IPS-20b (cell line): ENCODE measurements around the gene BNC2.

ENCODE experiments used
- H3K27ac ChIP-seq: one replicate; pipeline ENCODE4 v1.5.1; 2013; ENCODE audit warnings: low read length
- H3K27me3 ChIP-seq: 2 replicates; pipeline ENCODE4 v1.6.1; 2013; ENCODE audit warnings: mild to moderate bottlenecking, low read length, inconsistent platforms; ENCODE audit not compliant: insufficient read depth
- H3K36me3 ChIP-seq: 2 replicates; pipeline ENCODE4 v1.6.1; 2013; ENCODE audit warnings: low read depth, mild to moderate bottlenecking, inconsistent platforms, low read length, moderate library complexity; ENCODE audit not compliant: insufficient read depth
- H3K4me1 ChIP-seq: 2 replicates; pipeline ENCODE4 v1.6.1; 2013; ENCODE audit warnings: mild to moderate bottlenecking, control low read depth, inconsistent platforms, low read length, moderate library complexity; ENCODE audit not compliant: insufficient read depth
- H3K4me3 ChIP-seq: 2 replicates; pipeline ENCODE4 v1.5.1; 2013; ENCODE audit warnings: mild to moderate bottlenecking, low read length, inconsistent platforms
- H3K9ac ChIP-seq: 2 replicates; pipeline ENCODE4 v1.6.1; 2013; ENCODE audit warnings: low read depth, mild to moderate bottlenecking, inconsistent platforms, low read length, moderate library complexity
- H3K9me3 ChIP-seq: 2 replicates; pipeline ENCODE4 v1.6.1; 2013; ENCODE audit warnings: mild to moderate bottlenecking, low read depth, low read length, inconsistent platforms; ENCODE audit not compliant: insufficient read depth

BNC2 gene

GRCh38 chr9:16704116-16705110, 166.1 kb downstream of the BNC2 start:
- Histone ChIP-seq H3K27ac (no peak overlapping the region), H3K4me1 (peaks cover 29% of the 10 kb centered on the region; the same call in 1 of the 2 replicates), H3K9me3 (no peaks in the 10 kb centered on the region), H3K9ac (peak overlapping the region; percentile 52; the same call in 1 of the 2 replicates), H3K36me3 (no peaks in the 10 kb centered on the region), H3K4me3 (peak overlapping the region; percentile 47), H3K27me3 (no peaks in the 10 kb centered on the region)

- Histone ChIP-seq H3K9ac (no peak overlapping the region), H3K27ac (no peak overlapping the region), H3K9me3 (no peaks in the 10 kb centered on the region), H3K36me3 (no peaks in the 10 kb centered on the region), H3K4me1 (peaks cover 16% of the 10 kb centered on the region; the same call in 1 of the 2 replicates), H3K4me3 (no peak overlapping the region), H3K27me3 (no peaks in the 10 kb centered on the region)
These were observed 169.1 kb downstream of the BNC2 start for GRCh38 chr9:16701347-16701746.

GRCh38 chr9:16693616-16694015, 176.9 kb downstream of the BNC2 start:
- H3K27ac ChIP-seq, result no peak overlapping the region
- H3K4me1 ChIP-seq, result peaks cover 28% of the 10 kb centered on the region
- no peak overlapping the region for H3K4me3 ChIP-seq
- no peaks in the 10 kb centered on the region for H3K9me3 ChIP-seq
- no peak overlapping the region for H3K9ac ChIP-seq
- no peaks in the 10 kb centered on the region for H3K27me3 ChIP-seq
- H3K36me3 ChIP-seq, result no peaks in the 10 kb centered on the region

GRCh38 chr9:16690628-16691027, 179.8 kb downstream of the BNC2 start:
- no peaks in the 10 kb centered on the region for H3K27me3 ChIP-seq
- peaks cover 30% of the 10 kb centered on the region for H3K4me1 ChIP-seq
- no peak overlapping the region for H3K9ac ChIP-seq
- no peak overlapping the region for H3K27ac ChIP-seq
- no peaks in the 10 kb centered on the region for H3K36me3 ChIP-seq
- no peaks in the 10 kb centered on the region for H3K9me3 ChIP-seq
- no peak overlapping the region for H3K4me3 ChIP-seq

GRCh38 chr9:16690205-16690604, 180.3 kb downstream of the BNC2 start:
- no peak overlapping the region for H3K4me3 ChIP-seq
- no peaks in the 10 kb centered on the region for H3K36me3 ChIP-seq
- H3K9me3 ChIP-seq, result no peaks in the 10 kb centered on the region
- peaks cover 30% of the 10 kb centered on the region for H3K4me1 ChIP-seq
- H3K27me3 ChIP-seq, result no peaks in the 10 kb centered on the region
- no peak overlapping the region for H3K9ac ChIP-seq
- no peak overlapping the region for H3K27ac ChIP-seq

- Histone ChIP-seq H3K27ac (no peak overlapping the region), H3K4me3 (no peak overlapping the region)
These were observed 181.0 kb downstream of the BNC2 start for GRCh38 chr9:16689351-16689938.

GRCh38 chr9:16688814-16689213, 181.7 kb downstream of the BNC2 start:
- no peaks in the 10 kb centered on the region for H3K36me3 ChIP-seq
- no peak overlapping the region for H3K27ac ChIP-seq
- no peak overlapping the region for H3K9ac ChIP-seq
- no peaks in the 10 kb centered on the region for H3K9me3 ChIP-seq
- no peaks in the 10 kb centered on the region for H3K27me3 ChIP-seq
- no peak overlapping the region for H3K4me3 ChIP-seq
- H3K4me1 ChIP-seq, result peaks cover 23% of the 10 kb centered on the region

More at GRCh38 chr9:16689351-16689938, 181.0 kb downstream of the BNC2 start:
- Histone ChIP-seq H3K4me1 (peaks cover 25% of the 10 kb centered on the region), H3K9ac (0 out of 2 replicates have a peak overlapping the region, but pooled peaks have one; percentile 12), H3K27me3 (no peaks in the 10 kb centered on the region), H3K36me3 (no peaks in the 10 kb centered on the region), H3K9me3 (no peaks in the 10 kb centered on the region)

GRCh38 chr9:16687678-16688369, 182.6 kb downstream of the BNC2 start:
- Histone ChIP-seq H3K27me3 (no peaks in the 10 kb centered on the region), H3K9ac (no peak overlapping the region), H3K27ac (no peak overlapping the region), H3K4me1 (peaks cover 15% of the 10 kb centered on the region), H3K36me3 (no peaks in the 10 kb centered on the region), H3K4me3 (no peak overlapping the region), H3K9me3 (no peaks in the 10 kb centered on the region)

GRCh38 chr9:16683326-16683725, 187.1 kb downstream of the BNC2 start:
- Histone ChIP-seq H3K27me3 (no peaks in the 10 kb centered on the region), H3K4me3 (no peak overlapping the region), H3K27ac (no peak overlapping the region)

GRCh38 chr9:16682273-16682672, 188.2 kb downstream of the BNC2 start:
- Histone ChIP-seq H3K9ac (no peak overlapping the region), H3K4me3 (no peak overlapping the region), H3K4me1 (peaks cover 5% of the 10 kb centered on the region; the same call in 1 of the 2 replicates), H3K9me3 (no peaks in the 10 kb centered on the region), H3K27ac (no peak overlapping the region), H3K27me3 (no peaks in the 10 kb centered on the region), H3K36me3 (no peaks in the 10 kb centered on the region)

More at GRCh38 chr9:16683326-16683725, 187.1 kb downstream of the BNC2 start:
- Histone ChIP-seq H3K36me3 (no peaks in the 10 kb centered on the region), H3K9ac (no peak overlapping the region), H3K4me1 (peaks cover 5% of the 10 kb centered on the region; the same call in 1 of the 2 replicates), H3K9me3 (no peaks in the 10 kb centered on the region)

GRCh38 chr9:16681652-16681987, 188.8 kb downstream of the BNC2 start:
- no peaks in the 10 kb centered on the region for H3K27me3 ChIP-seq
- H3K4me1 ChIP-seq, result peaks cover 5% of the 10 kb centered on the region; the same call in 1 of the 2 replicates
- no peaks in the 10 kb centered on the region for H3K9me3 ChIP-seq
- H3K4me3 ChIP-seq, result no peak overlapping the region
- no peak overlapping the region for H3K27ac ChIP-seq
- no peaks in the 10 kb centered on the region for H3K36me3 ChIP-seq
- no peak overlapping the region for H3K9ac ChIP-seq
